HCT116 (cell line): ENCODE data around the gene ABHD16A. TPM values are rescaled to one million over a fixed set of nuclear protein-coding genes. Genes with fewer than 3 reads are reported as not detected.

ENCODE experiments used
- ATAC-seq: fragments of 200-7000 bp; cut with Tn5 transposase; 2 replicates; pipeline ENCODE4 v1.9.1; 2020; ENCODE audit warnings: mild to moderate bottlenecking, moderate library complexity
- BruUV-seq: library from RNA; stranded (reverse); fragments of 400-500 nt; replicated peaks from 2 replicates; lab custom pipeline; 2021; lab: Mats Ljungman, UMichigan
- CTCF ChIA-PET: fragments of 300-600 bp; sonication (Branson Sonifier 250); formaldehyde crosslinking; loops from one replicate; lab custom pipeline; 2021; ENCODE audit warnings: antibody characterized with exemption; lab: Charles Lee
- POLR2A ChIA-PET: fragments of 300-600, 350-600 bp; sonication (Branson Sonifier 250); formaldehyde crosslinking; loops from one replicate; lab custom pipeline; 2021; ENCODE audit warnings: antibody characterized with exemption; lab: Charles Lee
- RAD21 ChIA-PET, 2 experiments: fragments of 300-600 bp; sonication (Branson Sonifier 250); formaldehyde crosslinking; loops; one replicate each; lab custom pipeline; 2023; ENCODE audit warnings: low total read pairs in 2 of 2; ENCODE audit not compliant: uncharacterized antibody in 2 of 2, unreplicated experiment in 2 of 2, low non-redundant PET in 1 of 2; lab: Charles Lee
- DNase-seq: peaks from one replicate; pipeline ENCODE4 v3.0.0-alpha.2; 2010; ENCODE audit warnings: low read depth, low spot score
- H2AFZ ChIP-seq: fragments of 200-600 bp; shearing (Covaris generic), sonication (generic); 2 replicates; pipeline ENCODE4 v1.6.1; 2017; ENCODE audit warnings: low read depth, mixed run types, mixed read lengths, antibody characterized with exemption, low read length; ENCODE audit not compliant: poor library complexity, severe bottlenecking
- H3K27ac ChIP-seq: 2 replicates; pipeline ENCODE4 v1.5.1; 2012; ENCODE audit warnings: low read depth, low read length
- H3K27me3 ChIP-seq: fragments of 200-600 bp; sonication (generic); 2 replicates; pipeline ENCODE4 v1.6.1; 2016; ENCODE audit warnings: mixed run types, low read length, mixed read lengths; ENCODE audit not compliant: insufficient read depth
- H3K36me3 ChIP-seq, 2 experiments: fragments of 200-500 bp in 1 of 2; fragments of 200-600 bp in 1 of 2; sonication (Bioruptor generic) in 1 of 2; sonication (generic) in 1 of 2; 2 replicates each; pipeline versions ENCODE4 v1.5.1 to v1.6.1; 2014 to 2016; ENCODE audit warnings: low read length in 2 of 2, inconsistent platforms in 1 of 2, mixed read lengths in 1 of 2, mixed run types in 1 of 2; ENCODE audit not compliant: insufficient read depth in 2 of 2, control insufficient read depth in 1 of 2
- H3K4me1 ChIP-seq, 2 experiments: fragments of 200-600 bp in 1 of 2; sonication (generic) in 1 of 2; 2 replicates each; pipeline versions ENCODE4 v1.5.1 to v1.6.1; 2012 to 2017; ENCODE audit warnings: low read length in 2 of 2, inconsistent platforms in 1 of 2, mild to moderate bottlenecking in 1 of 2, mixed read lengths in 1 of 2, mixed run types in 1 of 2, moderate library complexity in 1 of 2; ENCODE audit not compliant: insufficient read depth in 2 of 2, control insufficient read depth in 1 of 2
- H3K4me2 ChIP-seq: fragments of 200-600 bp; sonication (generic); 2 replicates; pipeline ENCODE4 v1.6.1; 2017; ENCODE audit warnings: mixed run types, low read length, mixed read lengths
- H3K4me3 ChIP-seq, 2 experiments: fragments of 200-600 bp in 1 of 2; sonication (generic) in 1 of 2; replicated peaks in 1 of 2; 2 replicates each; pipeline ENCODE4 v1.5.1; 2011 to 2016; ENCODE audit warnings: low read length in 2 of 2, control low read depth in 1 of 2, low read depth in 1 of 2, mild to moderate bottlenecking in 1 of 2, mixed read lengths in 1 of 2, mixed run types in 1 of 2
- H3K79me2 ChIP-seq: fragments of 200-600 bp; sonication (generic); 2 replicates; pipeline ENCODE4 v1.6.1; 2017; ENCODE audit warnings: mild to moderate bottlenecking, mixed run types, low read length, moderate library complexity, mixed read lengths; ENCODE audit not compliant: insufficient read depth
- H3K9ac ChIP-seq: fragments of 200-600 bp; sonication (generic); 2 replicates; pipeline ENCODE4 v1.6.1; 2016; ENCODE audit warnings: low read length, mixed read lengths
- H3K9me2 ChIP-seq: fragments of 200-600 bp; sonication (generic), shearing (Covaris generic); 2 replicates; pipeline ENCODE4 v1.6.1; 2017; ENCODE audit warnings: mixed run types, mild to moderate bottlenecking, moderate library complexity; ENCODE audit not compliant: insufficient read depth
- H3K9me3 ChIP-seq, 2 experiments: fragments of 200-500 bp in 1 of 2; fragments of 200-600 bp in 1 of 2; sonication (Bioruptor generic) in 1 of 2; sonication (generic) in 1 of 2; 2 replicates each; pipeline ENCODE4 v1.6.1; 2014 to 2017; ENCODE audit warnings: low read length in 2 of 2, mixed read lengths in 2 of 2, inconsistent platforms in 1 of 2, low read depth in 1 of 2, mild to moderate bottlenecking in 1 of 2, mixed run types in 1 of 2, moderate library complexity in 1 of 2; ENCODE audit not compliant: control insufficient read depth in 1 of 2, insufficient read depth in 1 of 2
- H4K20me1 ChIP-seq: fragments of 200-600 bp; sonication (generic), shearing (Covaris generic); 2 replicates; pipeline ENCODE4 v1.6.1; 2017; ENCODE audit warnings: mixed run types, mild to moderate bottlenecking, moderate library complexity; ENCODE audit not compliant: insufficient read depth
- CBX3 ChIP-seq: IDR thresholded peaks from 2 replicates; pipeline ENCODE4 v1.6.1; 2012; ENCODE audit warnings: low read depth
- CEBPB ChIP-seq: IDR thresholded peaks from 2 replicates; pipeline ENCODE4 v1.6.1; 2012; ENCODE audit warnings: low read depth
- CTCF ChIP-seq, 3 experiments: fragments of 200-600 bp in 1 of 3; sonication (generic) in 1 of 3; IDR thresholded peaks in 2 of 3; conservative IDR thresholded peaks in 1 of 3; 2 replicates each; pipeline ENCODE4 v1.5.1; 2012 to 2017; ENCODE audit warnings: low read depth in 2 of 3, low read length in 2 of 3, antibody characterized with exemption in 1 of 3, borderline replicate concordance in 1 of 3, control low read depth in 1 of 3, mild to moderate bottlenecking in 1 of 3, mixed read lengths in 1 of 3, mixed run types in 1 of 3, moderate library complexity in 1 of 3; ENCODE audit not compliant: insufficient read depth in 1 of 3
- JUND ChIP-seq: IDR thresholded peaks from 2 replicates; pipeline ENCODE4 v1.6.1; 2012
- POLR2A ChIP-seq: IDR thresholded peaks from 2 replicates; pipeline ENCODE4 v1.7.0; 2011; ENCODE audit warnings: borderline replicate concordance; ENCODE audit not compliant: insufficient read depth, insufficient read length; ENCODE audit errors: extremely low read depth
- POLR2AphosphoS5 ChIP-seq: IDR thresholded peaks from 2 replicates; pipeline ENCODE4 v1.6.1; 2011; ENCODE audit warnings: mild to moderate bottlenecking, low read depth, low read length, moderate library complexity
- RAD21 ChIP-seq: IDR thresholded peaks from 2 replicates; pipeline ENCODE4 v1.6.1; 2012; ENCODE audit warnings: low read depth, mild to moderate bottlenecking
- SIN3A ChIP-seq: IDR thresholded peaks from 2 replicates; pipeline ENCODE4 v1.6.1; 2012; ENCODE audit warnings: low read depth
- SP1 ChIP-seq: IDR thresholded peaks from 2 replicates; pipeline ENCODE4 v1.6.1; 2012; ENCODE audit warnings: low read depth
- TCF7L2 ChIP-seq: IDR thresholded peaks from 2 replicates; pipeline ENCODE4 v1.7.0; 2011; ENCODE audit warnings: borderline replicate concordance, inconsistent platforms; ENCODE audit not compliant: insufficient read depth, insufficient read length; ENCODE audit errors: extremely low read depth
- YY1 ChIP-seq: IDR thresholded peaks from 2 replicates; pipeline ENCODE4 v1.6.1; 2011; ENCODE audit warnings: low read length, low read depth, moderate library complexity, mild to moderate bottlenecking; ENCODE audit not compliant: insufficient replicate concordance; ENCODE audit errors: extremely low read depth
- ZNF274 ChIP-seq: fragments of 200-500 bp; sonication (Bioruptor generic); IDR thresholded peaks from 2 replicates; pipeline ENCODE4 v1.6.1; 2014; ENCODE audit warnings: mild to moderate bottlenecking, low read depth, low read length, inconsistent platforms
- intact Hi-C: fragments of 100-400 bp; cut with micrococcal nuclease; formaldehyde crosslinking; loops from 2 replicates; pipeline ENCODE4 v1.10.0; 2022
- total RNA-seq: library from RNA; stranded (reverse); gene quantifications from one replicate; pipeline ENCODE4 v1.2.1, GENCODE V29; 2021; ENCODE audit not compliant: unreplicated experiment
- TF ChIP-seq, protein P1 (sequence below): IDR thresholded peaks from 2 replicates; pipeline ENCODE4 v1.6.1; 2012; ENCODE audit warnings: low read depth

ABHD16A gene
- total RNA-seq, 1 experiment from 2014 or later = 32.4 TPM

GRCh38 chr6:31680226-31681134, 22.6 kb downstream of the ABHD16A start, which contains the start of gene LY6G5C:
Gene LY6G5C (minus strand): TSS chr6:31681067. CDS start chr6:31680373, 694 bp downstream.
- H3K27me3 ChIP-seq = no peaks in the 10 kb centered on the region
- intact Hi-C loops = loop anchor here (1.0 to 2.0 kb wide), 5 partner anchors 50 to 272 kb away; partner anchors contain the start of gene HSPA1B
- peak; percentile 85 for ATAC-seq
- peak within 1 kb of the TSS; percentile 85 for H3K4me2 ChIP-seq
- POLR2A ChIA-PET = interaction anchor here (0.7 to 0.9 kb wide), 2 partner anchors 49 to 147 kb away, joined by 3 read pairs; partner anchors contain the start of genes DDAH2 and HSPA1B
- peak; percentile 73 for DNase-seq
- no TSS peak for BruUV-seq
- CTCF ChIA-PET = interaction anchor here (0.7 to 2.2 kb wide), 5 partner anchors 58 to 272 kb away, joined by 3 to 9 read pairs (median 5); partner anchors contain the start of gene MSH5
- H3K27ac ChIP-seq = peak within 1 kb of the TSS; percentile 70
- H3K36me3 ChIP-seq = no peaks in the 10 kb centered on the region
- peak within 1 kb of the TSS; percentile 53 to 61 for H3K4me3 ChIP-seq
- no peaks in the 10 kb centered on the region for H4K20me1 ChIP-seq
- peak within 1 kb of the TSS; percentile 73 for H2AFZ ChIP-seq
- H3K9me3 ChIP-seq = no peaks in the 10 kb centered on the region
- no peaks in the 10 kb centered on the region for H3K9me2 ChIP-seq
- peaks cover 4 to 19% of the 10 kb centered on the region in 2 experiments; a peak in 3 of 4 replicates for H3K4me1 ChIP-seq
- H3K9ac ChIP-seq = peak within 1 kb of the TSS; percentile 64
- RAD21 ChIA-PET = interaction anchor here (0.6 to 0.9 kb wide), 3 partner anchors 55 to 370 kb away, joined by 3 read pairs; no protein-coding TSS in a partner anchor
- no peaks in the 10 kb centered on the region for H3K79me2 ChIP-seq
- TF ChIP-seq CTCF (IDR thresholded peaks at IDR 0.05 in 2 of 3, conservative IDR thresholded peaks at IDR 0.05 in 1 of 3; ENCODE audit: borderline replicate concordance in 1 of 3, insufficient read depth in 1 of 3, low read depth in 2 of 3, low read length in 2 of 3) (peak; percentile 43 to 90 (median 65)), YY1 (peak; percentile 74), TCF7L2 (no peak), JUND (no peak), CBX3 (no peak), CEBPB (no peak), RAD21 (peak; percentile 99), POLR2A (no peak), SIN3A (no peak), POLR2AphosphoS5 (0 out of 2 replicates have a peak, but pooled peaks have one; percentile 11), ZNF274 (no peak), SP1 (no peak)
- TF ChIP-seq, protein P1, sequence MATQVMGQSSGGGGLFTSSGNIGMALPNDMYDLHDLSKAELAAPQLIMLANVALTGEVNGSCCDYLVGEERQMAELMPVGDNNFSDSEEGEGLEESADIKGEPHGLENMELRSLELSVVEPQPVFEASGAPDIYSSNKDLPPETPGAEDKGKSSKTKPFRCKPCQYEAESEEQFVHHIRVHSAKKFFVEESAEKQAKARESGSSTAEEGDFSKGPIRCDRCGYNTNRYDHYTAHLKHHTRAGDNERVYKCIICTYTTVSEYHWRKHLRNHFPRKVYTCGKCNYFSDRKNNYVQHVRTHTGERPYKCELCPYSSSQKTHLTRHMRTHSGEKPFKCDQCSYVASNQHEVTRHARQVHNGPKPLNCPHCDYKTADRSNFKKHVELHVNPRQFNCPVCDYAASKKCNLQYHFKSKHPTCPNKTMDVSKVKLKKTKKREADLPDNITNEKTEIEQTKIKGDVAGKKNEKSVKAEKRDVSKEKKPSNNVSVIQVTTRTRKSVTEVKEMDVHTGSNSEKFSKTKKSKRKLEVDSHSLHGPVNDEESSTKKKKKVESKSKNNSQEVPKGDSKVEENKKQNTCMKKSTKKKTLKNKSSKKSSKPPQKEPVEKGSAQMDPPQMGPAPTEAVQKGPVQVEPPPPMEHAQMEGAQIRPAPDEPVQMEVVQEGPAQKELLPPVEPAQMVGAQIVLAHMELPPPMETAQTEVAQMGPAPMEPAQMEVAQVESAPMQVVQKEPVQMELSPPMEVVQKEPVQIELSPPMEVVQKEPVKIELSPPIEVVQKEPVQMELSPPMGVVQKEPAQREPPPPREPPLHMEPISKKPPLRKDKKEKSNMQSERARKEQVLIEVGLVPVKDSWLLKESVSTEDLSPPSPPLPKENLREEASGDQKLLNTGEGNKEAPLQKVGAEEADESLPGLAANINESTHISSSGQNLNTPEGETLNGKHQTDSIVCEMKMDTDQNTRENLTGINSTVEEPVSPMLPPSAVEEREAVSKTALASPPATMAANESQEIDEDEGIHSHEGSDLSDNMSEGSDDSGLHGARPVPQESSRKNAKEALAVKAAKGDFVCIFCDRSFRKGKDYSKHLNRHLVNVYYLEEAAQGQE = no peak
